Sigmoid colon (tissue), 7 donors: Measurements from ENCODE around the gene FAM81A. TPM values are rescaled to one million over a fixed set of nuclear protein-coding genes. Genes with fewer than 3 reads are reported as not detected.
A peak's percentile ranks its signal among the peaks of the same experiment; 100 is the strongest.

Experiments used
- DNase-seq: peaks from one replicate; pipeline ENCODE4 v3.0.0-alpha.2; 2019
- H3K27ac ChIP-seq, 4 donors: fragments of 200-600 bp; sonication (generic); one replicate each; pipeline ENCODE4 v1.5.1; 2016 to 2019; ENCODE audit warnings: mild to moderate bottlenecking in 1 of 4
- H3K27me3 ChIP-seq, 3 donors: fragments of 200-600 bp; sonication (generic); one replicate each; pipeline ENCODE4 v1.5.1; 2019; ENCODE audit warnings: mild to moderate bottlenecking in 1 of 3
- H3K36me3 ChIP-seq, 4 donors: fragments of 200-600 bp; sonication (generic); one replicate each; pipeline ENCODE4 v1.5.1; 2016 to 2019
- H3K4me1 ChIP-seq, 4 donors: fragments of 200-600 bp; sonication (generic); one replicate each; pipeline ENCODE4 v1.5.1; 2017 to 2019
- H3K4me3 ChIP-seq, 4 donors: fragments of 200-600 bp; sonication (generic); one replicate each; pipeline ENCODE4 v1.5.1; 2017 to 2019; ENCODE audit warnings: mild to moderate bottlenecking in 2 of 4, moderate library complexity in 1 of 4
- H3K9me3 ChIP-seq, 4 donors: fragments of 200-600 bp in 3 of 4; sonication (generic) in 3 of 4; one replicate each; pipeline versions ENCODE4 v1.5.1 to v1.6.1; 2013 to 2019
- CTCF ChIP-seq, 4 experiments: fragments of 450-650 bp in 3 of 4; fragments of 200-600 bp in 1 of 4; IDR thresholded peaks; one replicate each; pipeline ENCODE4 v1.5.1; 2016 to 2019; ENCODE audit warnings: antibody characterized with exemption in 4 of 4, mild to moderate bottlenecking in 3 of 4, moderate library complexity in 2 of 4
- EP300 ChIP-seq, 4 donors: sonication (generic); formaldehyde crosslinking; IDR thresholded peaks; one replicate each; pipeline ENCODE4 v1.6.1; 2017; ENCODE audit warnings: antibody characterized with exemption in 4 of 4
- POLR2A ChIP-seq, 2 donors: fragments of 450-650 bp; IDR thresholded peaks; one replicate each; pipeline ENCODE4 v1.6.1; 2016; ENCODE audit warnings: antibody characterized with exemption in 2 of 2, mild to moderate bottlenecking in 2 of 2, moderate library complexity in 2 of 2
- POLR2AphosphoS5 ChIP-seq, 4 donors: sonication (generic); formaldehyde crosslinking; IDR thresholded peaks; one replicate each; pipeline ENCODE4 v1.6.1; 2017; ENCODE audit warnings: antibody characterized with exemption in 4 of 4
- WGBS, 2 donors: extraction: QIAGEN DNeasy Blood & Tissue Kit; methylation state at CpG; one replicate each; pipeline ENCODE4 v1.1.7; 2013; 5-methylcytosine and 5-hydroxymethylcytosine counted together
- intact Hi-C: fragments of 100-400 bp; cut with DNase I; formaldehyde crosslinking; loops from one replicate; pipeline ENCODE4 v1.15.1; 2023
- polyA plus RNA-seq, 3 donors: library from polyadenylated mRNA; stranded (reverse); fragments of 200-250 nt; gene quantifications; one replicate each; pipeline ENCODE4 v1.2.3, GENCODE V29; 2013
- total RNA-seq, 4 donors: library from RNA; depleted of rRNA; stranded (reverse); fragments of >200 nt; gene quantifications; one replicate each; pipeline ENCODE4 v1.1.0, GENCODE V29; 2016
- donor health status: healthy with polysubstance abuse.
- donor health status: Bipolar disorder and iron deficiency.
- donor health status: healthy.

The FAM81A gene
- 1 to 10 TPM in 3 of 4 donors, not detected in 1; 1.8 to 4.7 (median 2.1) TPM for total RNA-seq
- polyA plus RNA-seq, result 1 to 10 TPM in 2 of 3 donors, under 1 TPM in 1; under 0.01 to 3.7 (median 2.8) TPM

- intact Hi-C loops, result loop anchor here (1.0 to 2.0 kb wide), 2 partner anchors 65 to 451 kb away; partner anchors contain the start of gene RNF111
- H3K4me3 ChIP-seq, result peak within 1 kb of the TSS; percentile 33 to 59 (median 52)
- DNase-seq, result peak; percentile 94
- H3K9me3 ChIP-seq, result no peaks in the 10 kb centered on the region
- TF ChIP-seq POLR2A (IDR thresholded peaks at IDR 0.05) (no peak), POLR2AphosphoS5 (IDR thresholded peaks at IDR 0.05) (peak in 2 of 4 donors; percentile 30 to 56), EP300 (IDR thresholded peaks at IDR 0.05) (no peak), CTCF (IDR thresholded peaks at IDR 0.05) (no peak)
- peak within 1 kb of the TSS in 3 of 4 donors; percentile 27 to 58 (median 30) for H3K27ac ChIP-seq
- H3K36me3 ChIP-seq, result no peaks in the 10 kb centered on the region
- peaks cover 0 to 17% (median 16%) of the 10 kb centered on the region in 4 donors for H3K4me1 ChIP-seq
- no peaks in the 10 kb centered on the region for H3K27me3 ChIP-seq
- 0% methylated on average over 96 of the region's 96 CpGs for WGBS, 2 donors
These were observed at the start of gene FAM81A for GRCh38 chr15:59437817-59438624. Gene FAM81A (plus strand): TSS chr15:59438186. CDS start chr15:59458627, 20,441 bp downstream.

DNA sequence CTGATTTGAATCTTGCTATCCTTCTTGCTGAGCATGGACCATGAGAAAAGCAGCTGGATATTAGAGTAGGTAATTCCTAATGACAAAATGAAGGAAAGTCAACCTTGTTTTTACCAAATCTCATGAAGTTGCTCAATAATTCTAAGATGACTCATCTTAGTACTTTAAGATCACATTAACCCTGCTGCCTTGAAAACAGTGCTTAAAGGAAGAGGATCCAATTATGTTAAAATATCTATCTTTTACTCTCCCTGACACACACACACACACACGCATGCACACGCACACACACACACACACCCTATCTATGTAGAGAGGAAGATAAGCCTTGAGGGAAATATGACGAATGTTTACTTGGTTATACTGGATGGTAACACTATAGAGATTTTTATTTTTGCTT is 49.3 kb upstream of the FAM81A start:
- no peaks in the 10 kb centered on the region for H3K27me3 ChIP-seq
- no peak overlapping the region for H3K27ac ChIP-seq
- no peaks in the 10 kb centered on the region for H3K36me3 ChIP-seq
- 86 to 87% methylated on average over 3 of the region's 3 CpGs for WGBS, 2 donors
- intact Hi-C loops, result no loop called here
- TF ChIP-seq POLR2A (IDR thresholded peaks at IDR 0.05), result no peak
- TF ChIP-seq CTCF (IDR thresholded peaks at IDR 0.05), result no peak
- peak in 1 of 4 donors; percentile 4 for TF ChIP-seq POLR2AphosphoS5 (IDR thresholded peaks at IDR 0.05)
- TF ChIP-seq EP300 (IDR thresholded peaks at IDR 0.05), result no peak
- no peaks in the 10 kb centered on the region for H3K4me1 ChIP-seq
- H3K9me3 ChIP-seq, result no peaks in the 10 kb centered on the region
- H3K4me3 ChIP-seq, result no peak overlapping the region
- no peak for DNase-seq

- Histone ChIP-seq H3K4me1 (no peaks in the 10 kb centered on the region), H3K4me3 (no peak overlapping the region), H3K9me3 (no peaks in the 10 kb centered on the region), H3K27ac (no peak overlapping the region), H3K27me3 (no peaks in the 10 kb centered on the region), H3K36me3 (no peaks in the 10 kb centered on the region)
- 79 to 90% methylated on average over 5 of the region's 5 CpGs for WGBS, 2 donors
- intact Hi-C loops, result no loop called here
- no peak for DNase-seq
- TF ChIP-seq EP300 (IDR thresholded peaks at IDR 0.05) (no peak), POLR2A (IDR thresholded peaks at IDR 0.05) (no peak)
These were observed 45.7 kb upstream of the FAM81A start for GRCh38 chr15:59392299-59392698.

DNA sequence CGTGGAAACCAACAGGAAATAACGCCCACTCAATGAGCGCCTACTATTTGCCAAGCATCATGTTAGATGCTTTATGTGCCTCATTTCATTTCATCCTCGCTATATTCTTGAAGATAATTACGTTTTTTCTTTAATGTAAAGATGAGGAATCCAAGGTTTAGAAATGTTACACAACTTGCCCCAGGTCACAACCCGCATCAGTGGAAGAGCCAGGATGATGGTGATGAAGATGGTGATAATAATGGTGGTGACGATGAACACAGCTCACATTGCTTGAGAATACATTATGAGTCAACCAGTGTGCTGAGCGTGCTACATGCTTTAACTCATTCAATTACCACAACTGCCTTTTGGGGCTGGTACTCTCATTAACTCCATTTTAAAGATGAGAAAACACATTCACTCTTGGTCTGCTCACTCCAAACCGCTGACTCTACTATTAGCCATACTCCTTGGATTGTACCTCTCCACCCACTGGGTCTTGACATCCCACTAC is 43.8 kb upstream of the FAM81A start:
- no peak for TF ChIP-seq CTCF (IDR thresholded peaks at IDR 0.05)
- TF ChIP-seq POLR2A (IDR thresholded peaks at IDR 0.05), result no peak
- H3K27ac ChIP-seq, result no peak overlapping the region
- 91 to 94% methylated on average over 9 of the region's 9 CpGs for WGBS, 2 donors
- no peaks in the 10 kb centered on the region for H3K4me1 ChIP-seq
- no peak for DNase-seq
- H3K36me3 ChIP-seq, result no peaks in the 10 kb centered on the region
- intact Hi-C loops, result no loop called here
- no peak overlapping the region for H3K4me3 ChIP-seq
- H3K9me3 ChIP-seq, result no peaks in the 10 kb centered on the region
- H3K27me3 ChIP-seq, result no peaks in the 10 kb centered on the region

DNA sequence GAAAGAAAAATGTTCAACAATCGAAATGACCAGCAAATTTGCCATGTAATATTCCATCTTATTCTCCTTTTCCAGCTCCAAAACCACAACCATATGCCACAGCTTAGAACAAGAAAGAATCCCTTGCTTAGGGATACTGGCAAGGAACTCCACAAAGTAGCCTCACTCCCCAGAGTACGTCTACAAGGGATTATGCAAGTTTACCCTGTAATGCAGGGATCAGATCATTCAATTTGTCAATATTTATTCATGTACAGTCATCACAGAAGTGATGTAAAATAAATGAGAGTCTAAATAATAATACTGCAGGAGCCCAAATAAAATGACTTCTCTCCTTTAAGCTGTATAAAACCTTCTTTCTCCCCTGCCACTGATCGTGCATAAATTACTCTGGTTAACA is 41.8 kb upstream of the FAM81A start:
- WGBS, 2 donors, result 35 to 66% methylated on average over 3 of the region's 3 CpGs
- intact Hi-C loops, result no loop called here
- no peaks in the 10 kb centered on the region for H3K4me1 ChIP-seq

More for the DNA sequence above, 41.8 kb upstream of the FAM81A start:
- no peak for TF ChIP-seq POLR2AphosphoS5 (IDR thresholded peaks at IDR 0.05)
- no peak overlapping the region for H3K27ac ChIP-seq
- no peaks in the 10 kb centered on the region for H3K9me3 ChIP-seq
- no peaks in the 10 kb centered on the region for H3K27me3 ChIP-seq
- no peak for DNase-seq
- H3K4me3 ChIP-seq, result no peak overlapping the region
- H3K36me3 ChIP-seq, result no peaks in the 10 kb centered on the region
